Activated T-helper 1 cell treated with Interleukin-2 at 50 U/mL for 16 hours (primary cell): ENCODE results near the gene KRTAP5-5.
"Not testable (repeated sequence)": the region's sequence is repeated elsewhere in the genome, so short reads cannot be mapped to it uniquely, and the experiment has no call there.

Source experiments
- DNase-seq: peaks from one replicate; pipeline ENCODE4 v3.0.0-alpha.2; 2020; ENCODE audit warnings: low read depth

The KRTAP5-5 gene

DNA sequence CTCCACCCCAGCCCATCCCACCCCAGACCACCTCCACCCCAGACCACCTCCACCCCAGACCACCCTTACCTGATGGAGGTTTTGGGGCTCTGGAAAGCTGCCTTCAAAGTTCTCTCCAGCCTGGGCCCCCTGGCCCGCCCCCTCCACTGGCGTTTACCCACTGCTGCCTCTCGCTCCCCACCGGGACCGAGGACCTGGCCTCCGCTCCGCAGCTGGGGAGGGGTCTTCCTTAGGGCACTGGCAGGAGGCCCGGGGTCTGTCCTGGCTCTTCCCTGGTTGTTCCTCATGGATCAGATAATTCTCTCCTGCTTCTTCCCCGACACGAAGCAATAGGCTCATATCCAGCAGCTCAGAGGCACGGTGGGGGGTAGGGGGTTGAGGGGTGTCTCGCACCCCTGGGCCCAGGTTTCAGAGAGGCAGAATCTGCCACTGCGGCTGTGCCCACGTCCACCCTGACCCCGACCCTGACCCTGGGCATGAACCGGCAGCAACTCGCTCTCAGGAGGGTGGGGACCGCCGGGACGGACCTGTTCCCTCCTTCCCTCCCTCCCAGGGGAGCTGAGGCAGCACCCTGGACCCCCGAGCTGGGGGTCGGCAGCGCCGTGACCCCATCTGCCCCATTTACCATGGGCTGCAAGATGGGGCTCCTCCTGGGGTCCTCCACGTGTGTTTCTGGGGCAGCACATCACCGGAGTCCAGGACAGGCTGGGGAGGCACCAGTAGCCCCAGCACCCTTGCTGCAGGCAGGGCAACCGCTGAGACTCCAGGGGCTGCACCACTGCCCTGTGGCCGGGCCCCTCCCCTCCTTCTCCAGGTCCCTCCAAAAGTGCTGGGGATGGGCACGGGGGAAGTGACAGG, 12.9 kb downstream of the KRTAP5-5 start:
- no peak for DNase-seq

DNA sequence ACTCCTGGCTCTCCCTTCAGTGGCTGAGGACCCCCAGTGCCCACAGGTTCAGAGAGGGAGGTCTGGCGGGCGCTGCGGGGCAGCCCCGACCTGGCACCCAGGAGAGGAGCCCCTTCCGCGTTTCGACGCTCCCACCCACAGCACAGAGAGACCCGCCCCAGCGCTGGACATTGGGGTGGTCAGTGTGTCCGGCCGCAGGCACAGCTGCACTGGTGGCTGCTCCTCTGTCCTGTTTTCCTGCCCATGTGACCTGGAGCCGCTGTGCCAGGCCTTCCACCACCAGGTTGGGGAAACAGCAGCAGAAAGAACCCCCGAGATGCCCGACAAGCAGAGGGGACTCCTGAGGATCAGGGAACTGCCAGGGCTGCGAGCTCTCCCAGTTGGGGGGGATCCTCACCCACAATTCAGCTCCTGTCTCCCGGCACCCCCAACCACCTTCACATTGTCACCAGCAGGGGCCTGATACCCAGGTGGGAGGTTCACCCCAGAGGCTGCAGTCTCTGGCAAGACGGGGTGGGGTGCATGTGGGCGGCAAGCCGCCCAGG, 13.6 kb downstream of the KRTAP5-5 start:
- no peak for DNase-seq

DNA sequence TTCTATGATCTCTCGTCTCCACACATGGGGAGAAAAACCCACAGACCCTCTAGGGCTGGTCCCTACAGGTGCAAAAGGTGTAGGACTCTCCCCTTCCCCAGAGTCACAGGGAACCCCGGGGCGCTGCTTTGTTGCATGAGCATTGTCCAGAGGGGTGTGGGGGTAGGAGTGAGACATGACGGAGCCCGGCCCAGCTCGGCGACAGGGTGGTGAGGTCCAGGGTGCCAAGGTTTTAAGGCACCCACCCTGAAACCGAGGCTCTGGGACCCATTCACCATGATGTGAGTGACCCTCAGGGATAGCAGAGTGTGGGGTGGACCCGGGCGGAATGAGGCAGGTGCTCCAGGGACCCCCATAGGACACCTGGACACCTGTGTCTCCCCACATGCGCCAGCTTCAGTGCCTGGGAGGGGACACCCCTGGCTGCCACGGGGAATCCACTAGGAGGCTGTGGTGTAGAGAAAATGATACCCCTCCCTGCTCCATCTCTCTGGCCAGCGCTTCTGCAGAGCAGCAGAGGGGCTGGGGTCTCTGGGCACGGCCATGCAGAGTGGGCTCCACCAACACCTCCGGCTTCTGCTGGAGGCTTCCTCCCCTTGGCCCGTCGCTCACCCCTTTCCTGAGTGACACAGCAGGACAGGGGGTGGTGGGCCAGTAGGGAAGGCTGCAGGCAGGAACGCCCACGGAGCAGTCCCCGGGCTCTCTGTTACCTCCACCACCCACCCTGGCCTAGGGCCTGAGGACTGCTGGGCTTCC, 15.2 kb downstream of the KRTAP5-5 start:
- no peak for DNase-seq

DNA sequence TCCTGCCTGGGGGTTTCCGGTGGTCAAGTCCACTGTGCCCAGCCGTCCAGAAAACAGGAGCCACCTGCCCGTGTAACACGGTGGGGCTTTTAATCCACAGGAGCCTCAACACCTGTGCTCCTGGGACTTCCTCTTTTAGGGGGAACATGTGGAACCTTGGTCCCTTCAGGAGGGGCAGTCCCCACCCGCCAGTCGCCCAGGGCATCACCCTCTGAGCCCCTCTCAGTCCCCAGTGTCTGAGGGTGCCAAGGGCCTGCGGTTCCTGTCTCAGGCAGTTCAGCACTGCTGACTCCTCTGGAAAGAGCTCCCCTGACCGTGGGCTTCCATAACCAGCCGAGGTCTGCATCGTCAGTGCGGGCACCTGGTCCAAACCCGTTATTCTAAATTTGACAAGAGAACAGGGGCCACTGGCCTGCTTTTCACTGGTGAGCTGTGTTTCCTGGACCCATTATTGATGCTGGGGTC, 15.8 kb downstream of the KRTAP5-5 start:
- DNase-seq, result no peak

DNA sequence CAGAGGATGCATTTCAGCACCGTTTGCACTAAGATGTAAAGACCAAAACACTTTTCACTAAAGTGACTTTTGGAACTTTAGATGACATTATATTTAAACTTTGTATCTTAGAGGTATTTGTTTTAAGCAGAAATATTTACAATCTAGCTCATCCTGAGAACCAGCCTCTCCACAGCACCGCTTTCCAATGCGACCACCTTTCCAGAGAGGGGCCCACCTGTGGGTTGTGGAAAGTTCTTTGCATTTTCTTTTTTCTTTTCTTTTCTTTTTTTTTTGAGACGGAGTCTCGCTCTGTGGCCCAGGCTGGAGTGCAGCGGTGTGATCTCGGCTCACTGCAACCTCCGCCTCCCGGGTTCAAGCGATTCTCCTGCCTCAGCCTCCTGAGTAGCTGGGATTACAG, 17.0 kb downstream of the KRTAP5-5 start:
- DNase-seq, result not testable (repeated sequence)

DNA sequence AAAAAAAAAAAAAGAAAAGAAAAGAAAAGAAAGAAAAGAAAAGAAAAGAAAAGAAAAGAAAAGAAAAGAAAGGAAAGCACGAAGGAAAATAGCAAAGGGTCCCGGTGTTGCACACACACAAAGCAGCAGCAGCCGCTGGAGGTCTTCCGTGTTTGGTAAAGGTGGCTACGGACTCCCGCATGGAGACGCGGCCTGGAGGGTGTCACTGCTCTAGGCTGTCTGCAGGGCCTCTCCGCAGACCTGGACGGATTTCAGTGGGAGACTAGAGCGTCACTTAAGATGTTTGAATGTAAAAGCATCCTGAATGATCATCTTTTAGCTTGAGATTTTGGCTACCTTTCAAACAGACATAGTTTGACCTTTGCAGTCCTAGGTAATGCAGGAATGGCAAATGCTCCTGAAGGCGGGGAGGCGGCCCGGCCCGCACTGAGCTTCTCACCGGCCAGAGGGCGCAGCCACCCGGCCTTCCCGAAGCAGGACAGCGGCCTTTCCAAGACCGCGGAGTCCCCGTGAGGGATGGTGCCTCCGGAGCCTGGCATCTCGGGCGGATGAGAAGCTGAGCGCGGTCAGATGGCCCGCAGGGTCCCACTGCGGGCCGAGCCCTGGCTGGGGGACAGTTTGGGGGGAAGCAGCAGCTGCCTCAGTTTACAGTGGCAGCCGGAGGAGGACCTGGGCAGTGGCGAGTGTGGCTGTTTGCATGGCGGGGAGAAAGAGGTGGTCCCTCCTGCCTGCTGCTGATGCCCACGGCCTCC, 18.5 kb downstream of the KRTAP5-5 start:
- no peak for DNase-seq

DNA sequence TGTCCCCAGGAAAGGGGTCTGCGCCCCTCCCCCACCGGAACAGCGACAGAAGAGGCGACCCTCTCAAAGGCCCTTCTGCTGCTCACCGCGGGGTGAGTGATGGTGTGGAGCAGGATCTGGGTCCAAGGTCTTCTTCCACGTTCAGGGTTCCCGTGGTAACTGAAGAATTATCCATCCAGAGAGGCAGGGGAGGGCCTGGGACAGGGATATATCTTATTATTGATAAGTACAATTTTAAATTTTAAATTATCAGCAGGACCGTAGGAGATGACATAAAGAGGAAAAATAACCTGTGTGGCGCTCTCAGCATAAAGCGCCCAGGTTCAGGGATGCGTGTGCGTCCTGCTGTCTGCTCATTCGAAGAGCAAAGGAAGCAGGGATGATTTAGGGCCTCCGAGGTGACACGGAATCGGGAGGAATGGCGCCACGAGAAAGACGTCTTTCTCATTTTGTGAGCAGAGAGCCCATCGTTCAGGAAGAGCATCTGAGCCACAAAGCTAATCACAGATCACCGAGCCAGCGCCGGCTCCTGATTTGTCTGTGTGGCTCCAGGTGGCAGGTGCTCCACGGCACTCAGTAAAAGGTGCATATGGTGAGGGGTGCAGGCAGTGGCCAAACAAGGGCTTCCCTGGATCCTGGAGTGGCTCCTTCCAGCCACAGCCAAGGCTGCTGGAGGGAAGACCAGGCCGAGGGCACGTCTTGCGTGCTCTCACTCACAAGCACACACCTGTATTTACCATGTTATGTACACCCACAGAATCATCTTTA, 19.3 kb downstream of the KRTAP5-5 start:
- no peak for DNase-seq

DNA sequence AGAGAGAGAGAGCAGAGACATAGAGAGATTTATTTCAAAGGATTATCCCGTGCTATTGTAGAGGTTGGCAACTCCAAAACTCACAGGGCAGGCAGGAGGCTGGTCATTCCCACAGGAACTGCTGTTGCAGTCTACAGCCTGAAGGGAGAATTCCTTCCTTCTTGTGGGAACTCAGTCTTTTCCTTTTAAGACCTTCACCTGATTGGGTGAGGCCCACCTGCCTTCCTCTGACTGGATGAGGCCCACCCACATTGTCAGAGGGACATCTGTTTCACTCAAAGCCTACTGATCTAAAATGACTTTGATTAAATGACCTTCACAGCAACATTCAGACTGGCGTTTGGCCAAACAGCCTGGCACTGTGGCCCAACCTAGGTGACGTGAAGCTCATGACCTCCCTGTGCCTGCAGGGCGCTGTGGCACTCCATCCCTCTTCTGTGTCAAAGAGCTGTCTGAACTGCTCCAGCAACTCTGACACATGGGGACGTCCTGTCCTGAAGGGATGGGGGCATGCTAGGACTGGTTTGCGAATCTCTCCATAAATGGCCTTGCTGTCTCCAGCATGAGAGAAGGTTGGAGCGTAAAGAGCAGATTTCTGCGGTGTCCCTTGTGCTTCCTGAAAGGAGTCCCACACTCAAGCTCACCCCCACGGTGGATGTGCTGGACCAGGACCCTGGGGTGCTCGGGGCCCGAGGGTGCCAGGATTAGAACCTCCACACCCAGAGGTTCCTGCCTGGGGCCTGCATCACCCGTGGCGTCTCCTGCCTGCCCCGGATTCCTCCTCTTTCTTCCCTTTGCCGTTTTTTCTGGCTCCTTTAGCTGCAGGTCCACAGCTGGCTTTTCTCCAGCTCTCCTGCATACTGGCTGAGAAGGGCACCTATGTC, 20.7 kb downstream of the KRTAP5-5 start:
- DNase-seq, result no peak

DNA sequence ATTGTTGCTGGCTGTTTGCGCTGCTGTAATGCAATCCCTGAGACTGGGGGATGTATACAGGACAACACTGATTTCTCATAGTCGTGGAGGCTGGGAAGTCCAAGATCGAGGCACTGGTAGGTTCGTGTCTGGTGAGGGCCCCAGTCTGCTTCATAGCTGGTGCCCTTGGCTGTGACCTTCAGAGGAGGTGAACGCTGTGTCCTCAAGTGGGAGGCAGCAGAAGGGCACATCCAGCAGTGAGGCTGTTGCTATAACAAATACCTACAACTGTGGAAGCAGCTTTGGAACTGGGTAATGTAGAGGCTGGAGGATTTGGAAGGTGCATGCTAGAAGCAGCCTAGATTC, 21.3 kb downstream of the KRTAP5-5 start:
- no peak for DNase-seq

DNA sequence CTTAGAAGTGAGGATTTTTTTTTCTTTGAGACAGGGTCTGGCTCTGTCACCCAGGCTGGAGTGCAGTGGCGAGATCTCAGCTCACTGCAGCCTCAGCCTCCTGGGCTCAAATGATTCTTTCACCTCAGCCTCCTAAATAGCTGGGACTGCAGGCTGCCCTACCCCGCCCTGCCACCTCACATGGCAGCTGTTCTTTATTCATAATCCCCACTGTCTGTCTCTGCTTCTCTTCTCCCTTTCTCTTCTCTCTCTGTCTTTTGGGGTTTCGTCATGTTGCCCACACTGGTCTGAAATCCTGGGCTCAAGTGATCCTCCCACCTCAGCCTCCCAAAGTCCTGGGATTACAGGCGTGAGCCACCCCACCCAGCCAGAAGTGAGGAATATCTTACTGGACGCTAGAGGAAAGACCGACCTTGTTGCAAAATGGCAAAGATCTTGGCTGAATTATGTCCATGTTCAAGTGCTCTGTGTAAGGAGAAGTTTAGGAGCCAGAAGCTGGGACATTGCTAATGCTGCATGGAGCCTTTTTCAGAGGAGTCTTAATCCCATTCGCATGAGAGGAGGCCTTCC, 21.9 kb downstream of the KRTAP5-5 start:
- DNase-seq, result no peak

DNA sequence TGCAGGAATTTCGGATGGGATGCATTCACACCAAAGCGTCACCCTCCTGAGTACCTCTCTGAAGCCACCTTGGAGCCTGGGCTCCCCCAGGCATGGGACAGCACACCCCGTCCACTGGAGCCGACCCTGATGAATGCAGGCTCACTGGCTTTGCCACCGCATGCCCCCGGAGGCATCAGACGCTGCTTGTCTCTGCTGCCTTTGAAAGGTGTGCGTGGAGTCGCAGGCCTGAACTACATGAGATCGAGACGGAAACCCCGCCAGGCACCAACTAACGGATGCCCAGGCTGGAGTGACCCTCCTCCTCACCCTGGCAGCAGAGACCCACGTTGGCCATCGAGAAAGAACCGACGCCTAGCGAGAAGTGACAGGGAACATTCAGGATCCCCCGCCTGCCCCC, 22.5 kb downstream of the KRTAP5-5 start:
- DNase-seq, result no peak

DNA sequence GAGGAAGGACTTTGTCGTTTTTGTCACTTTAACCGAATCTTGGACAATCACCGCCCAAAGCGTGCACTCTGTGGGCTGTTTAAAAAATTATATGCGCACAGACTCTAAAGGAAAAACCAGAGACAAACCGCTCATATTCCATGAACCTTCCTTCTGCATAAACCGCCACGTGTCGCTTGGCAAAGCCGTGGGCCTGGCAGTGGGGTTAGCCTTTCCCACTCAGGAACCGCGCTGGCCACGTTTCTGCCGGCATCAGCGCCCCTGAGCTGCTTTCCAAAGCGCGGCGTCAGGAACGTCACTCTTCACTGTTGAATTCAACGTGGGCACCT, 22.8 kb downstream of the KRTAP5-5 start:
- no peak for DNase-seq

DNA sequence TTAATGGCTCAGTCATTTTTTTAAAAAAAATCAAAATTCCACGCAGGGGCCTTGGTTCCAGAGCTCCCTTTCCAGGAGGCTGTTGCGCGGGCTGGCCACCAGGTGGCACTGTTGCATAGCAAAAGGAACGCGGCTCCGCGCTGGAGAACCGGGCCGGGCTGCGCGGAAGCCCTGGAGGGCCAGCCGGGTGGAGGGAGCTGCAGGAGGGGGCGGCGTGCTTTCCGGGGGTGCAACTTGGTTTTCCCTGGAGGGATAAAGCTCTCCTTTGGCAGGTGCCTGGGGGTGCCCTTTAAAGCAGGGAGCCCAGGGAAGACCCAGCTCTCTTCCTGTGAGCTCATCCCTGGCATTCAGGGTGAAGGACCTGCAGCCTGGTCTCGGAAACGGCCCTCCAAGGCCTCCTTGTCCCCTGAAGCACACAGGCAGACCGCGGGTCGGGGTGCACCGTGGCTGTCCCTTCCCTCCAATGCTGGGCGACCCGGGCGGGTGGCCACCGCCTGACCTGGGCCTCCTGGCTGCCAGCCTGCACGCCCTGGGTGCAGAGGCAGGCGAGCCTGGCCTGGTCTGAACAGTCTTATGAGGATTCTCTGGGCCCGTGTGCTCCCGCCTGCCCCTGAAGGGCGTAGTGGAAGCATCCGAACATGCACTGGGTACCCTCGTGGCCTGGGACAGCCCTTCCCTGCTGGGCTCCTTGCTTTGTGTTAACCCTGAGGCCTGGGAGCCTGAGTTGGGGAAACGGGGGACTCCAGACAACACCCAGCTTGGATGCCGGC, 23.4 kb downstream of the KRTAP5-5 start:
- DNase-seq, result peak; percentile 61

DNA sequence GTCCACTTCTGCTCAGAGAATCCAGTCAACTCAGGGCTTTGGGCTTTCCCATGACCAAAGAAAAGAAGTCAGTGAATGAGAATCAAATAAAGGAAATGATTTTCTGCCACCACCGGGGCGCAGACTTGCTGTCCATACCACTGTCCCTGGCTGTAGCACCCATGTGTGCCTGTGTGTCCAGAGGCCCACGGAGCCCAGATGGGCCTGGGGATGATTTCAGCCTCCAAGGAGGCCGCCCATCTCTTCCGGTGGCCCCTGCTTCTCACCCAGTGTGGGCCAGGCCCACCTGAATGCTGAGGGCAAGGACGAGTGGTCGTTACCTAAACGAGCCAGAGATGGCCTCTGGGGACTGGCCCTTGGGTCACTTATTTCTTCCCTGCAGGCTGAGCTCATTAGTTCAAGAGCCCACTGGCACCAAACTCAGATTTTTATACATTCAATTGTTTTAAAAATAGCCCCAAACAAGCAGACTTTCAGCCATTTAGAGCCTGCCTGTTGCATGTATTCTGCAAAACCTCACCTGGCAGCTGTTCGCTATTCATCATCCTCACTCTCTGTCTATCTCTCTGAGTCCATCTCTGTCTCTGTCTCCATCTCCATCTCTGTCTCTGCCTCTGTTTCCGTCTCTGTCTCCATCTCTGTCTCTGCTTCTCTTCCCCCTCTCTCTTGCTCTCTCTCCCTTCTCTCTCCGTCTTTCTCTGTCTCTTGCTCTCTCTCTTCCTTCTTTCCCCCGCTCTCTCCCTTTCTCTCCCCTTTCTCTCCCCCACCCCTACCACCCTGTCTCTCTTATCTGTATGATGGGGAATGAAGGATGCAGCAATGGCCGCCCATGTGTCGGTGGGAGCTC, 24.2 kb downstream of the KRTAP5-5 start:
- DNase-seq, result no peak

DNA sequence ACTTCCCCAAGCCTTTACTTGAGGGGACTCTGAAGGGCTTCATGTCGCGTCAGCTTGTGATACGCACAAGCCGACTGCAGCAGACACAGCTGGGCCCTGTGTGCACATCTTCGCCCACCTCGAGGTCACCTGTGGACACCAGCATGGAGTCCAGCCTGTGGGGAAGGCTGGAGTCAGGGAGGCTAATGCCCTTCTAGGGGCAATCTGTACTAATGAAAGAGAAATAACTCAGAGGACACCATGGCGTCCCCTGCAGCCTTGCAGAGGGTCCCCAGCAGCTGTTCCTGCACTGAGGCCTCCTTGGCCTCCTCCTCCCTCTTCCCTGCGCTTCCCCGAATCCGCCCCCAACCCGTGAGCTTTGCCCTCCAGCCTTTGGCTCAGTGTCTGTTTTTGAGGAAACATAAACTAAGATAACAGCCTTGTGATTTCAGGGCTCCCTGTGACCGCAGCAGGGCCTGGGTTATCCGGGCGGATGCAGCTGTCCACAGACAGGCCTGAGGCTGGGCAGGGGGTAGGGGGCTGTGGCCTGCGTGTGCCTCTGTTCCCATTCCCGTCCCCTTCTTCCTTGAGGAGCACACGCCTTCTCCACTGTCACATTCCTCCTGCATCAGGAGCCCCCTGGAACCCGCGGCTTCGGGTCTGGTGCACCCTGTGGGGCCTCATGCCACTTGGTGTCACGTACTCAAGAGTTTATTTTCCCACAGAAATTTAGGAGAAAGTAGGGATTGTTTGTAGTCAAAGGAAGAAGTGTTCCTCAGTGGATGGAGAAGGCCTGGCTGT, 25.0 kb downstream of the KRTAP5-5 start:
- DNase-seq, result no peak

DNA sequence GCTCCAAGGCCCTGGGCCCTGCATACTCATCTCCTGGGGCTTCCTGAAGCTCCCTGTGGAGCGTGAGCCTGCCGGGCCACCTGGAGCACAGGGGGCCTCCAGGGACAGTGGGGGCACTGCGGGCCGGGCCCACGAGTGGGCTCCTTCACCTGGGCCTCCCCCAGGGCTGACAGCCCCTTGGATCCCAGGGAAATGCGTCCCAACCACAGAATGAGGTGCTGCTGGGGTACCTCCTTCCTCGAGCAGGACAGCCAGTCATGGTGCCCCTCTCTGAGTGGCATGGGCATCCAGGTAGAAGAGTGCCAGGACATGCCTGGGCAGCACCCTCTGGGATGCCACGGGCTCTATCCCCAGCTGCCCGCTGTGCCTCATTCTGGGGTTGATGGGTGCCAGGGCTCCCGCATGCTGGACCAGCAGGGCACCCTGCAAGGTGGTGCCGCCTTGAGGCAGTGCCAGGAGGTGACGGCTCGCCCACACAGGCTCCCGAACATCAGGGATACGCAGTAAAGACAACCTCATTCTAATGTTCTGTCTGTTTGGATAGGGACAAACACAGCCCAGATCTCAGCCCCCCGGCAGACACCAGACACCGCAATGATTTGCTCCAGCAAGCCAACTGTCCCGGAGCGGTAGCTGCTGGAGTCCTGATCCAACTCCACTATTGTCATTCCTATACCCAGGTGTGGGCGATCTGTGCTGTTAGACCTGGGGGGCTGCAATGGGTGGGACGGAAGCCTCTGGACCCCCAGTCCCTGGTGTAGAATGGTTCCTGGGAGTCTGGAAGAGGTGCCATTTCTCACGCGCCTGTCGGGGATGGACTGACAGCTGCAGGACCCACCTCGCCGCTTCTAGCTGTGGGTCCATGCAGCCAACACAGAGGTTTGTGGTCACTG, 25.8 kb downstream of the KRTAP5-5 start:
- DNase-seq, result no peak

DNA sequence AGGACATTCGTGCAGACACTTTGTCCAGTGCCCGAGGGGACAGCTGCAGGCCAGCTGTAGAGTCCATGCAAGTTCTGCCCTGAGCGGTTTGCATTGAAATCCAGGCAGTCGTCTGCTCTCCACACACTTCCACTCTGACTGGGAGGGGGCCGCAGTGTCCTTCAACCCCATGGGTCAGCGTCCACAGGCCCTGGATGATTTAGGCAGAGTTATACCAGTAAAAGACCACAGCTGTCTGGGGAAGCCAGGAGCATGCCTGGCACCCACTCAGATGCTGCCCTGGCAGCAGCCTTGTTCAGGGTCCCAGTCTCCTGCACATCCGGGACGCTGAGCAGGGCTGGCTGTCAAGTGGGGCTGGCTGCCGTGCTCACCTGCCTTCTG, 26.5 kb downstream of the KRTAP5-5 start:
- DNase-seq, result no peak
